ENCODE data around the gene PTK7.
A peak's percentile ranks its signal among the peaks of the same experiment; 100 is the strongest.

PTK7 gene

DNA sequence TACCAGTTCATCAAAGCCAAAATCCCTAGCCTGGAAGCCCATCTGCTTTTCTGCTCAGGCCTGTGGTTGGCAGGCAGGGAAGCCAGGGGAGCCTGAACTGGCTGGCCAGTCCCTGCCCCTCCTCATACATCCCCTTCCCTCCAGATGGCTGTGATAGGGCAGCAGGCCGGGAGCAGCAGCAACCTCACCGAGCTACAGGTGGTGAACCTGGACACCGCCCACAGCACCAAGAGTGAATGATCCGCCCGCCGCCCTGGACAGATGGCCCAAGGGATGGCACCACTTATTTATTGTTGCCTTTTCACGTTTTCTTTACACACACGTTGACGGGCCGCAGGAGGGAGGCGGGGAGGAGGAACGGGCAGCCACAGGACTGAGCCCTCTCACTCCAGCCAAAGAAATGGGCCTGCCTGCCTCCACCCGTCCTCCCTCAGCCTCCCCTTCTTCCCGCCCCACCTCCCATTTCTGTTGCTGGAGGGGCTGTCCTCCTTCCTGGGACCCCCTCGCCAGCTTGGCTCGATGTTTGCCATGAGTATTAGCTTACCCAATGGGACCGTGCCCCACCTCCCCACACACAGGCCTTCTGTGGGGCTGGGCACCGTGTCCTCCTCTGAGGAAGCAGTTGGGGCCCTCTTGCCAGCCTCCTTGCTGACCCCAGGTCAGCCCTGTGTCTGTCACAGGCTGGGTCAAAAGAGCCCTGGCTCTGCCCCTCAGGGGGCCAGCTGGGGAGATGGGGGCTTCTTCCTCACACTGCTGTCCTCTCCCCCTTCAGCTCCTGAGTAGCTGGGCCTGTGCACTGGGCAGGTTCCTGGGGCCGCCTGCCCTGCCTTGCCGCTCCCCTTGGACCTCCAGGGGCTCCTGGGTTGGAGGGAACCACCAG lies 103.1 kb downstream of the PTK7 start:
- no peaks in the 10 kb centered on the region for H3K27me3 Mint-ChIP-seq
- H3K27ac Mint-ChIP-seq = no peak overlapping the region
- H3K4me1 Mint-ChIP-seq (ENCODE audit: low read depth) = peaks cover 42% of the 10 kb centered on the region
- peaks cover 39% of the 10 kb centered on the region for H3K36me3 Mint-ChIP-seq (ENCODE audit: low read depth)
- no peaks in the 10 kb centered on the region for H3K9me3 Mint-ChIP-seq
- H3K4me3 Mint-ChIP-seq = no peak overlapping the region

DNA sequence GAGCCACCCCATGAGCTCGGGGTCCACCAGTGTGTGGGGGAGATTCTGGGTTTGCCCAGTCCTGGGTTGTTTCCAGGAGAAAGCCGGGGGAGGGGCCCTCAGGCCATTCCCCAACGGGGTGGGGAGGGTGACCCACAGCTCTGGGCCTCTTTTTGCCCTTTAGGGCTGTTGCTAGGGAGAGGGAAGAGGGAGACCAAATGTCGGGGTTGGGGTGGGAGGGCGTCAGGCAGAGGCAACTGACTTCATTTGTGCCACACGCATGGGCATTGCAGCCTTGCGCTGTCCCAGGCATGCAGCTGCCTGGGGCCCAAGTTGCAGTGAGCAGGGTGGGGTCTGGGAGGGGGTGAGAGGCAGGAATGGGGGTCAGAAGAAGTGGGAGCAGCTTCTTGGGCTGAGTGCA lies 103.9 kb downstream of the PTK7 start:
- Mint-ChIP-seq H3K9me3 (no peaks in the 10 kb centered on the region), H3K4me3 (no peak overlapping the region), H3K27me3 (no peaks in the 10 kb centered on the region), H3K4me1 (ENCODE audit: low read depth) (peaks cover 45% of the 10 kb centered on the region), H3K36me3 (ENCODE audit: low read depth) (peaks cover 41% of the 10 kb centered on the region), H3K27ac (peak overlapping the region; percentile 70)

DNA sequence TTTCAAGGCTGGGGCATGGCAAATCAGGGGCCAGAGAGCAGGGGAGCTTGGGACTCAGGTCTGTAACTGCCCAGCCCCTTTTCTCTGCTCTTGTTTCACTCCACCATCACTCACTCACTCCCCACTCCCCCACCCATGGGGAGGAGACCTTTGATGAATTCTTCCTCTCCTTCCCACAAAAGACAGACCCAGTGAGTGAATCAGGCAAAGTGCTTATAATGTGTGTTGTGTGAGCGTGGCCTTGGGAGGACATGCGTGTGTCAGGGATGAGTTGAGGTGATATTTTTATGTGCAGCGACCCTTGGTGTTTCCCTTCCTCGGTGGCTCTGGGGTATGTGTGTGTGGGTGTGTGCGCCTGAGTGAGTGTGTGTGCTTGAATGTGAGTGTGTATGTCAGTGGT lies 104.9 kb downstream of the PTK7 start:
- peak overlapping the region; percentile 96 for H3K27ac Mint-ChIP-seq
- H3K9me3 Mint-ChIP-seq = no peaks in the 10 kb centered on the region
- no peaks in the 10 kb centered on the region for H3K27me3 Mint-ChIP-seq
- peak overlapping the region; percentile 99 for H3K4me3 Mint-ChIP-seq
- H3K36me3 Mint-ChIP-seq (ENCODE audit: low read depth) = peaks cover 32% of the 10 kb centered on the region
- peaks cover 46% of the 10 kb centered on the region for H3K4me1 Mint-ChIP-seq (ENCODE audit: low read depth)

DNA sequence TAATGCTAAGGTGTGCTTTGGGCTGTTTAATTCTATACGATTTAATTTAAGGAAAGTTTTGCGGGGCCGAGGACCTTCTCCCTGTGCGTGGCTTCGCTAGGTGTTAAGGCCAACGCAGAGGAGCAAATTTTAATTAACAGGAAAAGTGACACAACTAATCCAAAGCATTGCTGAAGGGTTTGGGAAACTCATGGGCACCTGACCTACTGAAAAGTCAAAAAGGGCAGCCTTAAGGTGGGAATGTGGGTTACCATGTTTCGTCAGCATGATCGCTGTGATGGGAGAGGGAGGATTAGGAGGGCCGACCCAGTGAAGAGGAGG lies 105.5 kb downstream of the PTK7 start:
- peaks cover 35% of the 10 kb centered on the region for H3K36me3 Mint-ChIP-seq (ENCODE audit: low read depth)
- peak overlapping the region; percentile 96 for H3K27ac Mint-ChIP-seq
- H3K4me3 Mint-ChIP-seq = peak overlapping the region; percentile 99
- peaks cover 46% of the 10 kb centered on the region for H3K4me1 Mint-ChIP-seq (ENCODE audit: low read depth)
- no peaks in the 10 kb centered on the region for H3K27me3 Mint-ChIP-seq
- no peaks in the 10 kb centered on the region for H3K9me3 Mint-ChIP-seq

DNA sequence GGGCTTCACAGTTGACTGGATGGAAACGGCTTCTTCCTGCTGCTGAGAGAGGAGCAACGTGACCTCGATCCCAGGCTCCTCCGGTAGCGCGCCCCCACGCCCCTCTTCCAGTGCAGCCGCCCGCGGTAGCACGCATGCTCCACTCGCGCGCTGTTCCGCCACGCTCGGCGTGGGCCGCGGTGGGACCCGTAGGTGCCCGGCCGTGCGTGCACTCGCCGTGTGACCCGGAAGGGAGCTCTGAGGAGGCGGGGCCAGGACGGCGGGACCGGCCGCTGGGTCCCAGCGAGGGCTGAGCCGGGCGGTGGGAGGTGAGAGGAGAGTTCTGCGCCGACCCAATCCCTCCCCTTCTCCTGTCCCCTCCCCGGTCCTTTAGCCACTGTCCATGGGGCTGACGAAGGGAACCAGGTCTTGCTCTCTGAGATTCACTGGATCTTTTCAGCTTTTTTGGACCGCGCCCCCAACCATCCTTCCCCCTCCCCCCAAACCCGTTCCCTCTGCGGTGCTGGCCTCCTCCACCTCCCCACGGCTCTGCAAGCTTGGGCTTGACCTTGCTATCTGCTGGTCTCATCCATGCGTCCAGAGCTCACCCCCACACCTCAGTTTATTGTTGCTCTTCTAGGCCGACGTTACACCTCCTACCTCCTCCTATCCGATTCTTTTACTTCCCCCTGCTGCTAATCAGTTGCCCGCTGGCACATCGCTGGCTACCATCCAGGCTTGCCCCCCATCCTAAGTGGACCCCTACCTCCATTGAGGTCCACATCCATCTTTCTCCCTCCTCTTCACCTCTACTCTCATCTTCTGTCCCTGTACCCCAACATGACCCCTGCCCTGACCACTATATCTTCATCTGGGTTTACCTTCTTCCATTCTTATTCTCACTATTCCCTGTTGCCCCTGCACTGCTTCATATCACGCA lies 106.1 kb downstream of the PTK7 start, which contains the start of gene CUL9:
Gene CUL9 (plus strand): TSS at position 255 of the 919 bp plus-strand sequence. CDS start 2,115 bp downstream, outside the sequence.
- Mint-ChIP-seq H3K4me3 (peak within 1 kb of the TSS; percentile 99), H3K36me3 (ENCODE audit: low read depth) (peaks cover 35% of the 10 kb centered on the region), H3K27me3 (no peaks in the 10 kb centered on the region), H3K4me1 (ENCODE audit: low read depth) (peaks cover 46% of the 10 kb centered on the region), H3K9me3 (no peaks in the 10 kb centered on the region), H3K27ac (peak within 1 kb of the TSS; percentile 96)

DNA sequence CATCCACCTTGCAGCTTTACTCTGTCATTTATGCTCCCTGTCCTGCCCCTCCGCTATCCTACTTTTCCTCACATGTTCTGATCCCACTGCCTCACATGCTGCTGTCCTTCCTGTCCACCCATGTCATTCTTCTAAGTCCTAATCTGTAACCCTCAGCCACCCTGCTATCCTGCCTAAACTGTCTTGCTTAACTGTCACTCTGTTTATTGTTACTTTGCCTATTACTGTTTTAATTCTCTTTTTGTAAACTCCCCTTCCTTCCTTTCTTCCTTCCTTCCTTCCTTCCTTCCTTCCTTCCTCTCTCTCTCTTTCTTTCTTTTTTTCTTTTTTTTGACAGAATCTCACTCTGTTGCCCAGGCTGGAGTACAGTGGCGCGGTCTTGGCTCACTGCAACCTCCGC lies 107.3 kb downstream of the PTK7 start:
- Mint-ChIP-seq H3K27ac (peak overlapping the region; percentile 96), H3K9me3 (no peaks in the 10 kb centered on the region), H3K36me3 (ENCODE audit: low read depth) (peaks cover 32% of the 10 kb centered on the region), H3K27me3 (no peaks in the 10 kb centered on the region), H3K4me3 (peak overlapping the region; percentile 99), H3K4me1 (ENCODE audit: low read depth) (peaks cover 46% of the 10 kb centered on the region)

DNA sequence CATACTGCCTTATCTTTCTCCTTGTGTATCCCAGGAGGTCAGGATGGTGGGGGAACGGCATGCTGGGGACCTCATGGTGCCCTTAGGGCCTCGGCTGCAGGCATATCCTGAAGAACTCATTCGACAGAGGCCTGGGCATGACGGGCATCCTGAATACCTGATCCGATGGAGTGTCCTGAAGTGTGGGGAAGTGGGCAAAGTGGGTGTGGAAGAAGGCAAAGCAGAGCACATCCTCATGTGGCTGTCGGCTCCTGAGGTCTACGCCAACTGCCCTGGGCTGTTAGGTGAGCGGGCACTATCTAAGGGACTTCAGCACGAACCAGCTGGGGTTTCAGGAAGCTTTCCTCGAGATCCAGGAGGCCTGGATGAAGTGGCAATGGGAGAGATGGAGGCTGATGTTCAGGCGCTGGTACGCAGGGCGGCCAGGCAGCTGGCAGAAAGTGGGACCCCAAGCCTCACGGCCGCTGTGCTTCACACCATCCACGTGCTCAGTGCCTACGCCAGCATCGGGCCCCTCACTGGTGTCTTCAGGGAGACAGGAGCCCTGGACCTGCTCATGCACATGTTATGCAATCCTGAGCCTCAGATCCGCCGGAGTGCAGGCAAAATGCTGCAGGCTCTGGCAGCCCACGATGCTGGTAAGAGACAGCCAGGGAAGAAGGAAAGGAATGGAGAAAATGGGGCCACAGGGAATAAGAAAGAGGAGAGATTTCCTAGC lies 108.3 kb downstream of the PTK7 start:
- H3K27me3 Mint-ChIP-seq = no peaks in the 10 kb centered on the region
- peaks cover 46% of the 10 kb centered on the region for H3K4me1 Mint-ChIP-seq (ENCODE audit: low read depth)
- peaks cover 33% of the 10 kb centered on the region for H3K36me3 Mint-ChIP-seq (ENCODE audit: low read depth)
- peak overlapping the region; percentile 19 for H3K27ac Mint-ChIP-seq
- H3K4me3 Mint-ChIP-seq = peak overlapping the region; percentile 18
- H3K9me3 Mint-ChIP-seq = no peaks in the 10 kb centered on the region

DNA sequence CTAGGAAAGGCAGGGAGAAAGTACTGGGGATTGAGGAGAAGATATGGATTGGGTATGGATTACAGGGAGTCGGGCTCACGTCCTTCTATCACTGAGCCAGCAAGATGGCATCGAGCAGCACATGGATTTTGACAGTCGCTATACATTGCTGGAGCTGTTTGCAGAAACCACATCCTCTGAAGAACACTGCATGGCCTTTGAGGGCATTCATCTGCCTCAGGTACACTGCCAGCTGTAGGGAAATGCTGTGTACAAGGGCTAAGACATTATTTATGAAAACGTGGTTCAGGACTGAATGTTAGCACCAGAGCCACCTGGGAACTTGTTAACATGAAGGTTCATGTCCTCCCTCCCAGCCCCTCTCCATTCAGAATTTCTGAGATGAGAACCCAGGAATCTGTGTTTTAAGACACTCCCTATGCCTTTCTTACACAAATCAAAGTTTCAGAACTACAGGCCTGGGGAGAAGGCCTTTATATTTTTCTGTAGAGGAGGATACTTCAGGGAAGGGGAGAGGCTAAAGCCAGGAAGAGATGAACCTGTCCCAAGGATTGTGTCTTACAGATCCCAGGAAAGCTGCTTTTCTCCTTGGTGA lies 109.4 kb downstream of the PTK7 start:
- no peaks in the 10 kb centered on the region for H3K27me3 Mint-ChIP-seq
- H3K4me3 Mint-ChIP-seq = peak overlapping the region; percentile 23
- H3K27ac Mint-ChIP-seq = peak overlapping the region; percentile 12
- H3K9me3 Mint-ChIP-seq = no peaks in the 10 kb centered on the region
- peaks cover 46% of the 10 kb centered on the region for H3K4me1 Mint-ChIP-seq (ENCODE audit: low read depth)
- peaks cover 33% of the 10 kb centered on the region for H3K36me3 Mint-ChIP-seq (ENCODE audit: low read depth)

DNA sequence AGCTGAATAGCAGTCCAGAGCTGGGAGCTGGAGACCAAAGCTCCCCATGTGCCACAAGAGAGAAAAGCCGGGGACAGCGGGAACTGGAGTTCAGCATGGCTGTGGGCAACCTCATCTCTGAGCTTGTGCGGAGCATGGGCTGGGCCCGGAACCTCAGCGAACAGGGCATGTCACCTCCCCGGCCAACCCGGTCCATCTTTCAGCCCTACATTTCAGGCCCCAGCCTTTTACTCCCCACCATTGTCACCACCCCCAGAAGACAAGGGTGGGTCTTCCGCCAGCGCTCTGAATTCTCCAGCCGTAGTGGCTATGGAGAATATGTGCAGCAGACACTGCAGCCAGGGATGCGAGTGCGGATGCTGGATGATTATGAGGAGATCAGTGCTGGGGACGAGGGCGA lies 109.9 kb downstream of the PTK7 start:
- H3K4me3 Mint-ChIP-seq = no peak overlapping the region
- H3K36me3 Mint-ChIP-seq (ENCODE audit: low read depth) = peaks cover 31% of the 10 kb centered on the region
- no peak overlapping the region for H3K27ac Mint-ChIP-seq
- no peaks in the 10 kb centered on the region for H3K9me3 Mint-ChIP-seq
- H3K27me3 Mint-ChIP-seq = no peaks in the 10 kb centered on the region
- H3K4me1 Mint-ChIP-seq (ENCODE audit: low read depth) = peaks cover 43% of the 10 kb centered on the region

DNA sequence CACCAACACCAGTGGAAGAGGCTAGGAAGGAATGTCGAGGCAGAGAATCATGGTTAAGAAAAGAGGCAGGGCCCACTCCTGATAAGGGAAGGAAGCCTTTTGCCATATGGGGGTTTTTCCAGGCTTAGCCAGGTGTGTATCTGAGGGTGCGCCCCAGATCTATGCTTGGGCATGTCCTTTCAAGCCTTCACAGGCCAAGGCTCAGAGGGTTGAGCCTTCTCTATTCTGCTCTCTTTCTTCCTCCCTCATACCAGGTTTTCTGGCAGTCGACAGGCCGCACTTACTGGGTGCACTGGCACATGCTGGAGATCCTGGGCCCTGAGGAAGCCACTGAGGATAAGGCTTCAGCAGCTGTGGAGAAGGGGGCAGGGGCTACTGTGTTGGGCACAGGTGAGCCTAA lies 110.6 kb downstream of the PTK7 start:
- no peaks in the 10 kb centered on the region for H3K9me3 Mint-ChIP-seq
- H3K4me3 Mint-ChIP-seq = no peak overlapping the region
- no peaks in the 10 kb centered on the region for H3K27me3 Mint-ChIP-seq
- peaks cover 36% of the 10 kb centered on the region for H3K4me1 Mint-ChIP-seq (ENCODE audit: low read depth)
- H3K36me3 Mint-ChIP-seq (ENCODE audit: low read depth) = peaks cover 24% of the 10 kb centered on the region
- H3K27ac Mint-ChIP-seq = no peak overlapping the region

DNA sequence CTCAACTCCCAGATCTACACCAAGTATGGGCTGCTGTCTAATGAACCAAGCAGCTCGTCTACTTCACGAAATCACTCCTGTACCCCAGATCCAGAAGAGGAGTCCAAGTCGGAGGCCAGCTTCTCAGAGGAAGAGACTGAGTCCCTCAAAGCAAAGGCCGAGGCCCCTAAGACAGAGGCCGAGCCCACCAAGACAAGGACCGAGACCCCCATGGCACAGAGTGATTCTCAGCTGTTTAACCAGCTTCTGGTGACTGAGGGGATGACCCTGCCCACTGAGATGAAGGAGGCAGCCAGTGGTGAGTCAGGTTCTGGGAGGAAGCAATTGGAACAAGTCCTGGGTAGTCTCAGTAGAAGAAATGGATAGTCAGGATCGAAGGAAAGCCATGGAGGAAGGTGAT lies 111.7 kb downstream of the PTK7 start:
- no peaks in the 10 kb centered on the region for H3K27me3 Mint-ChIP-seq
- peaks cover 26% of the 10 kb centered on the region for H3K36me3 Mint-ChIP-seq (ENCODE audit: low read depth)
- no peaks in the 10 kb centered on the region for H3K9me3 Mint-ChIP-seq
- no peak overlapping the region for H3K27ac Mint-ChIP-seq
- no peak overlapping the region for H3K4me3 Mint-ChIP-seq
- peaks cover 30% of the 10 kb centered on the region for H3K4me1 Mint-ChIP-seq (ENCODE audit: low read depth)

DNA sequence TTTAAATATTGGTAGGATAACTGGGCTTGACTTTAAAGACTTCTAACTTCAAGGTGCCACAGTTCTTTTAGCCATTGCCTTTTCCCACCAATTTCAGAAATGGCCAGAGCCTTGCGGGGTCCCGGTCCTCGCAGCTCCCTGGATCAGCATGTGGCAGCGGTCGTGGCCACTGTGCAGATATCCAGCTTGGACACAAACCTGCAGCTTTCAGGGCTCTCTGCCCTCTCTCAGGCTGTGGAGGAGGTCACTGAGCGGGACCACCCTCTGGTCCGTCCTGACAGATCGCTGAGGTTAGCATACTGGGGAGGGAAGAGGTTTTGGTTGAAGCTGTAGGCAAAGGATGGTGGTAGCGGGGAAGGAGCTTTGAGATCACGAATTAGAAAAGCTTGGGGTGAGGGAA lies 112.3 kb downstream of the PTK7 start:
- H3K4me3 Mint-ChIP-seq = no peak overlapping the region
- H3K27ac Mint-ChIP-seq = no peak overlapping the region
- H3K9me3 Mint-ChIP-seq = no peaks in the 10 kb centered on the region
- H3K27me3 Mint-ChIP-seq = no peaks in the 10 kb centered on the region
- peaks cover 32% of the 10 kb centered on the region for H3K36me3 Mint-ChIP-seq (ENCODE audit: low read depth)
- H3K4me1 Mint-ChIP-seq (ENCODE audit: low read depth) = peaks cover 24% of the 10 kb centered on the region

DNA sequence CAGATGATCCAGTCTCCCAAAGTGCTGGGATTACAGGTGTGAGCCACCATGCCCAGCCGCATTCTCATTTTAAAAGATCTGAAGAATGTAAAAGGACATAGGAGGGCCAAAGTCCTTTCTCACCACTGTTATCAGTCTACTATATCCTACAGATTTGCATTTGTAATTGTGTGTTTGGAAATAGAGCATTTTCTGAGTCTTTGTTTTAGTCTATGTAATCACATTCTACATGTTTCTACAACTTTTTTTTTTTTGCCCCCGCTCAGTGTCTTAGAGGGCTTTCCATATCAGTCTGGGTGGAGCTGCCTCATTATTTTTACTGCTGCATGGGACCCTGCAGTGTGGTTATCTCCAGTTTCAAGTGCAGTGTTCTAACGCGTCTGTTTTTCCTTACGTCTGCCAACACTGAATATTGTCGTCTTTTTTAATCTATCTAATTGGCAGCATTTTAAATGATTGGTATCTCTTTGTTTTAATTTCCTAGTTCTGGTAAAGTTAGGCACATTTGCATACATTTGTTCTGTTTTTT lies 113.7 kb downstream of the PTK7 start:
- no peaks in the 10 kb centered on the region for H3K9me3 Mint-ChIP-seq
- H3K4me3 Mint-ChIP-seq = no peak overlapping the region
- peaks cover 36% of the 10 kb centered on the region for H3K36me3 Mint-ChIP-seq (ENCODE audit: low read depth)
- peaks cover 10% of the 10 kb centered on the region for H3K4me1 Mint-ChIP-seq (ENCODE audit: low read depth)
- H3K27me3 Mint-ChIP-seq = no peaks in the 10 kb centered on the region
- H3K27ac Mint-ChIP-seq = no peak overlapping the region

DNA sequence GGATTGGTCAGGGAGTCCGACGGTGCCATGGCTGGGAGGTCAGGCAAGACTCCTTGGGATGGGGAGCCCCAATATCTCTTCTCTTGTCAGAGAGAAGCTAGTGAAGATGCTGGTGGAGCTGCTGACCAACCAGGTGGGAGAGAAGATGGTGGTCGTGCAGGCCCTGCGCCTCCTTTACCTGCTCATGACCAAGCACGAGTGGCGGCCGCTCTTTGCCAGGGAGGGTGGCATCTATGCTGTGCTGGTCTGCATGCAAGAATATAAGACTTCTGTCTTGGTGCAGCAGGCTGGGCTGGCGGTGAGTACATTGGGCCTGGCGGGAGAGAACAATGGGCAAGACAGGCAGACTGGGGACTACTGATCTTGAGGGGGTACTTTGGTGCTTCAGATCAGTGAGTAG lies 116.8 kb downstream of the PTK7 start:
- Mint-ChIP-seq H3K27me3 (no peaks in the 10 kb centered on the region), H3K36me3 (ENCODE audit: low read depth) (peaks cover 54% of the 10 kb centered on the region), H3K27ac (no peak overlapping the region), H3K4me3 (no peak overlapping the region), H3K4me1 (ENCODE audit: low read depth) (no peaks in the 10 kb centered on the region), H3K9me3 (no peaks in the 10 kb centered on the region)

Data from stimulated activated naive CD8-positive, alpha-beta T cell treated with anti-CD3 and anti-CD28 coated beads, Interleukin-15, Interleukin-2, amounts not matched to agents 100 ng/mL and 50 ng/mL, for 24 hours (primary cell).